T-helper 1 cell (primary cell): Measurements from ENCODE around the gene FRMD4B.
"Not testable (repeated sequence)": the region's sequence is repeated elsewhere in the genome, so short reads cannot be mapped to it uniquely, and the experiment has no call there.

Source experiments
- DNase-seq, 5 donors: peaks; one replicate each; pipeline ENCODE4 v3.0.0-alpha.2; 2012 to 2020

FRMD4B gene

DNA sequence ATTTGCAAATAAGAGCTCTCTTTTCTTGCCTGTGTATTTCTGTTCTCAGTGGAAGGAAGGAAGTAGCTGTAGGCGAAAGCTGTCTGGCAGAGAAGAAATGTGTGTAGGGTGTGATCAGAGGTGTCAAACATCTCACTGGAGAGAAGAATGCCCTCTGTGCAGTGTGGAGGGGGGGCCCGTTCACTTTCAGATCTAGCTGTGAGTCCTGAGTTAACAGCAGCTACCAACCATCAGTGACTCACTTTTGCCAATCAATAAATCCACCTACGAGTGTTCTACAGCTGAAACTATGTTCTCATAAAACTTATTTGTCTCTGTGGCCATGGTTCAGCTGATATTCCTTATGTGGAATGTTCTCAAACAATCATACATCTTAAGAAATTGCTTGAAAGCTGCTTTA lies 103.7 kb downstream of the FRMD4B start:
- peak in 1 of 5 donors; percentile 69 for DNase-seq

GRCh38 chr3:69277403-69277802 lies 108.5 kb downstream of the FRMD4B start:
- not testable (repeated sequence) for DNase-seq

GRCh38 chr3:69276884-69277283 lies 109.0 kb downstream of the FRMD4B start:
- no peak for DNase-seq

DNA sequence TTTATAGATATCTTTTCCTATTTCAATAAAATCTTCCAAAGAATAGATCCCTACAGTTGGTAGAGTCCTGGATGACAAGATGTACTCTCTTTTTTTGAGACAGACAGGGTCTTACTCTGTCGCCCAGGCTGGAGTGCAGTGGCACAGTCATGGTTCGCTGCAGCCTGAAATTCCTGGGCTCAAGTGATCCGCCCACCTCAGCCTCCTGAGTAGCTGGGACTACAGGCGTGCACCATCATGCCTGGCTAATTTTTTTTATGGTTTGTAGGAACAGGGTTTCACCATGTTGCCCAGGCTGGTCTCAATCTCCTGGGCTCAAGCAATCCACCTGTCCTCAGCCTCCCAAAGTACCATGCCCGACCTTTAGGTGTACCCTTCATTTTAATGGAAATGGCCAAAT lies 109.7 kb downstream of the FRMD4B start:
- DNase-seq = not testable (repeated sequence)

- no peak for DNase-seq
Measured at GRCh38 chr3:69273896-69274295, 112.0 kb downstream of the FRMD4B start.

DNA sequence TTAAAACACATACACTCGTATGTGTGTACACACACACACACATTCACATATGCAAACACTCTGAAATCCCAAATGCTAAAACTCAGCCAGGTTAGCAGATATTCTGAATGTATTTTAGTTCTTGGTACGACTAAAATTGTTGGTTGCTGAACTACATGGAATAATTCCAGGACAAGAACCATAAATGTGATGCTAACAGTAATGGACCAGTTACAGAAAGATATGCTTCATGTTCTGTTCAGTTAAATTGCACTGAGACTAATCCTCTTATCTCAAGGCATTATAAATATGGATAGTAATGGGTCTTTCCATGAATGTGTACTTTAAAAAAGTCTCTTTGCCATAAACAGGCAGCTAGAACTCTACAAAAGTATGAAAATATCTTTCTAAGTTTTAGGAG lies 113.3 kb downstream of the FRMD4B start:
- DNase-seq = no peak

DNA sequence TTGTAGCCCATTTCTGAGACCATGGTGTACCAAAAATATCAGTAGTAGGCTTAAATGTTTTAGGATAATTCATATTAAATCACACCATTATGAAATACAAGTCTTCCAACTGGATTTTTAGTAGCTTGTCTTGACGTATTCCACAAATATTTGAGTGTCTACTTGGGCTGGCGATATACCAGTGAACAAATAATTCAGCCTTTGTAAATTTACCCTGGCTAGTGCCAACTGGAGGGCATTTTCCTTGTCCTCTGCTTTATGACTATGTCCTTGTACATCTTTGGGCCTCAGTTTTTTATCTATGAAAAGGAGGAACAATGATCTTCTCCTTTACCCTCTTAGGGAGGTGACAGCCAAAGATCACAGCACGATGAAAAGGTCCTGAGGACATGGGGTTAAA lies 114.8 kb downstream of the FRMD4B start:
- DNase-seq = no peak

DNA sequence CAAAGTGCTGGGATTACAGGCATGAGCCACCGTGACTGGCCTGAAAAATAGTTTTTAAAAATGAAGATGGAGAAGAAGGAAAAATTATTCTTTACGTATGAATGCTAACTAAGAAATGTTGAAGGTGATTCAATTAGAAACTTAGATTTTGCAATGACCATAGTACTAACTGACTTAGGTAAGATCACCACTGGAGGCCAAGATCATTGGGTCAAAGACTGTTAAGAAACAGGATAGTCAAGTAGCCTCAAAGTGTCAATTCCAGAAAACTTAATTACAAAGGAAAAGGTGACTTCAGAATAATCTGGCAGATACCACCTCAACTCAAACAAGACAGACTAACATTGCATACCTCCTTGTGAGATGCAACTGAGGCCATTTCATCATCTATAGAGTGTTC lies 119.3 kb downstream of the FRMD4B start:
- no peak for DNase-seq

- DNase-seq = not testable (repeated sequence)
Measured at GRCh38 chr3:69266071-69266470, 119.8 kb downstream of the FRMD4B start.

- DNase-seq = not testable (repeated sequence)
Measured at GRCh38 chr3:69260843-69261405, 125.0 kb downstream of the FRMD4B start.

GRCh38 chr3:69260216-69260787 lies 125.6 kb downstream of the FRMD4B start:
- peak in 1 of 5 donors; percentile 4 for DNase-seq

- no peak for DNase-seq
Measured at GRCh38 chr3:69259125-69259524, 126.8 kb downstream of the FRMD4B start.

GRCh38 chr3:69255928-69256327 lies 130.0 kb downstream of the FRMD4B start:
- DNase-seq = no peak

- DNase-seq = no peak
Measured at GRCh38 chr3:69254351-69254750, 131.5 kb downstream of the FRMD4B start.

DNA sequence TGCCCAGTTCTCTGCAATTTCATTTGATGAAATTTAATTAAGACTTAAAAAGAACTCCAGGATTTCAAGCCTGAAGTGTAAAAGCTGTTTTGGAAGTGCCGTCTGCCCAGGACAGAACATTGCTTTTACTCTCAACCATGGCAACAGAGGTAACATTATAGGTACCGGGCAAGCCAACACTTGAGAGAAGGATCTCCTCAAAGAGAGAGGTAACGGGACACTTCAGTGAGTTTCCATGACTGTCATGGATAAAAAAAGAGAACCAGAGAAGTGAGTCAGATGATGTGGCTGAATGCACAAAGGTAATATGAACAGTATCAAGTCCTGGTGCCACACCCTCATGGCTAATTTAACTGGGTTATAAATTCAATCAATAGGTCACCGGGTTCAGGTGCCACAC lies 133.3 kb downstream of the FRMD4B start:
- DNase-seq = no peak

DNA sequence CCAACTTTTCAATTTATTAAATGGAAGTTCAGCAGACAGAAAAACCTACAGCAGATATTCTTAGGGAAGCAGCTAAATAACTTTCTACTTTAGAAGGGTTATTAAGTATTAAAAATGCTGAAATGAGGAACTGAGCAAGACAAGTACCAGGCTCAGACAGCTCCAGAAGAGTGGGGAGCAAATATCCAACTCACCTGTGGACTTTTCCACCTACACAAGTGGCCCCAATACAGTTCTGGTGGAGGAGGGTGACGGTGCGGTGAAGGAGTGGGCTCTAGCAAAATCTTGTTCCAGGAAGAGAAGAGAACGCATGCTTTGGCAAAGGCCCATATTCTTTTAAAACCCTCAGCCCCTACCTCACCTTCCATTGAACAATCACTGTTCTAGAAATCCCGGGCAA lies 133.7 kb downstream of the FRMD4B start:
- DNase-seq = no peak

- no peak for DNase-seq
Measured at GRCh38 chr3:69251078-69251805, 134.6 kb downstream of the FRMD4B start.

- peak in 4 of 5 donors; percentile 20 to 89 (median 46) for DNase-seq
Measured at GRCh38 chr3:69250014-69250413, 135.9 kb downstream of the FRMD4B start.

- no peak for DNase-seq
Measured at GRCh38 chr3:69249001-69249400, 136.9 kb downstream of the FRMD4B start.

DNA sequence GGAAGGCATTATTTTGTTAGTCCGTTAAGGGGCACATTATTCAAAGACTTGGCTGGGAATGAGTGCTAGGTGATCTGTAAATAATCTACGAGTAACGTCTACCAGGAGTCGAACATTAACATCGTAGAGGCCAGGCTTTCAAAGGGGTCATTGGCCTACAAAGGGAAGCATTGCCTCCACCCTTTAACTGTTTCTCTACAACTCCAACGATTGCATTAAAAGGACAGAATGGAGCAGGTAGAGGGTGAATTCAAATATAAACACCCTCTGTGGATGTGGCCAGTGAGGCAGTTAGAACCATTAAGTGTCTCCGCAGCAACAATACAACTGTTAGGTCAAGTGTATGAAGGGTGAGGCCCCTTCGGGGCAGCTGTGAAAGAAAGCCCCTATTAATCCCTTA lies 137.5 kb downstream of the FRMD4B start:
- DNase-seq = no peak

DNA sequence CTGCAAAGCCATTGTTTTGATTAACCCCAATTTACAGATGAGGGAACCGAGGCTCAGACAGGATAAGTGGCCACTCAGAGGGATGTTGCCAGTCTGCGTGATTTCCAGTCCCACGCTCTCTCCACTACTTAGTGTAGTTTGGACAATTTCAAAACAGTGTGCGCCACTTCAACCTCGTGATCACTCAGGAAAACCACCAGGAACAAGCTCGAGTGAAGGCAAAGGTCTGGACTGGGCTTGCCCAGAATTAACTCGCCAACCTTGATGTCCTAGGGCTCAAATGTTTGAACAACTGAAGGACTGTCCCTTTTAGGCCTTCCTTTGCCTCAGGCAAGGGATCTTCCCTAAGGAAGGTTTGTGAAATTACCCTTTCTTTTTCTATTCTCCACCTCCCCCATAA lies 139.3 kb downstream of the FRMD4B start:
- no peak for DNase-seq

DNA sequence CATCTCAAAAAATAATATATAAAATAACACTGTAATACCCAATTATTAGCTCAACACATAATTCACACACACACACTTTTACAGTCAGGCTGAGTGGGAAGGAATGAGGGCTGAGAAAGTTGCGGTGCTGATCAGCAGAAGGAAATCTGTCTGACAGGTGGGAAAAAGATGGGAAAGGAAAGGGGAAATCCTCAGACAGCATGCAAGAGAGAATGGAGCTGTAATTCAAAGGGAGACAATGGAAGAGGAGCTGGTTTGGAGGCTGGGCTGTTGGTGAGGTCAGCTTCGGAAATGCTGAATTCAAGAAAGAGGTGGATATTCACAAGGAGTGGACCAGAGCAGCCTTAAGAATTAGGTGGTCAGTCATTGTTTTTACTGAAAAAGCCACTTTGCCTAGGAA lies 141.8 kb downstream of the FRMD4B start:
- DNase-seq = no peak

- DNase-seq = no peak
Measured at GRCh38 chr3:69241769-69242168, 144.1 kb downstream of the FRMD4B start.
